Left renal cortex interstitium (tissue), 4 donors: ENCODE data around the gene SEPTIN6. TPM values are rescaled to one million over a fixed set of nuclear protein-coding genes. Genes with fewer than 3 reads are reported as not detected.

Experiments used
- DNase-seq, 4 donors: peaks; one replicate each; pipeline ENCODE4 v3.0.0-alpha.2; 2013; ENCODE audit warnings: low read depth in 4 of 4, low spot score in 2 of 4, missing footprints in 1 of 4
- polyA plus RNA-seq, 4 donors: library from polyadenylated mRNA; unstranded; fragments of 120-200 nt; gene quantifications; one replicate each; pipeline ENCODE4 v1.2.1, GENCODE V29; 2013; ENCODE audit not compliant: insufficient read length in 4 of 4

Gene SEPTIN6
- polyA plus RNA-seq = 10 to 100 TPM; 61.0 to 68.8 (median 63.8) TPM

GRCh38 chrX:119693040-119693995 is at the start of gene SEPTIN6:
TSS of gene SEPTIN6 (minus strand) at chrX:119693168. CDS start at chrX:119693105, 63 bp downstream.
- DNase-seq = no peak

DNA sequence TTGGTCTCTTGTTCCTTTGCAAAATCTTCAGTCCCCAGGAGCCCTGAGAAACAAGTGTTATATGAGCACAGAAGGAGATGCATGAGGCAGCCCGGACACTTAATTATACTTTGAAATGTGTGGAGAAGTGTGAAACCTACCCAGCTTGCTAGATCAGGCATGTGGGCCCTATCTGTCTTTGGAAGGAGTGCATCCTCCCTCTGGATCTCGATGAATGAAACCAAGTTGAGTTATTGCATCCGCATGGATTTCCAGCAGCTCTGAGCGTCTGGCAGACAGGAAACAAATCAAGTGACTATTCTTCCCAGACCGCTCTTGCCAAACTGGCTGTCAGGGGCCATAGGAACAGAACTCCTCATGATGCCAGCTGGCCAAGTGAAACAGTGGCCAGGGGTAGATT is 45.8 kb upstream of the SEPTIN6 start:
- DNase-seq = no peak

- no peak for DNase-seq
Measured at GRCh38 chrX:119736206-119736764, 43.3 kb upstream of the SEPTIN6 start.

GRCh38 chrX:119735467-119735866 is 42.5 kb upstream of the SEPTIN6 start:
- DNase-seq = no peak

GRCh38 chrX:119734897-119735339 is 42.0 kb upstream of the SEPTIN6 start:
- no peak for DNase-seq

DNA sequence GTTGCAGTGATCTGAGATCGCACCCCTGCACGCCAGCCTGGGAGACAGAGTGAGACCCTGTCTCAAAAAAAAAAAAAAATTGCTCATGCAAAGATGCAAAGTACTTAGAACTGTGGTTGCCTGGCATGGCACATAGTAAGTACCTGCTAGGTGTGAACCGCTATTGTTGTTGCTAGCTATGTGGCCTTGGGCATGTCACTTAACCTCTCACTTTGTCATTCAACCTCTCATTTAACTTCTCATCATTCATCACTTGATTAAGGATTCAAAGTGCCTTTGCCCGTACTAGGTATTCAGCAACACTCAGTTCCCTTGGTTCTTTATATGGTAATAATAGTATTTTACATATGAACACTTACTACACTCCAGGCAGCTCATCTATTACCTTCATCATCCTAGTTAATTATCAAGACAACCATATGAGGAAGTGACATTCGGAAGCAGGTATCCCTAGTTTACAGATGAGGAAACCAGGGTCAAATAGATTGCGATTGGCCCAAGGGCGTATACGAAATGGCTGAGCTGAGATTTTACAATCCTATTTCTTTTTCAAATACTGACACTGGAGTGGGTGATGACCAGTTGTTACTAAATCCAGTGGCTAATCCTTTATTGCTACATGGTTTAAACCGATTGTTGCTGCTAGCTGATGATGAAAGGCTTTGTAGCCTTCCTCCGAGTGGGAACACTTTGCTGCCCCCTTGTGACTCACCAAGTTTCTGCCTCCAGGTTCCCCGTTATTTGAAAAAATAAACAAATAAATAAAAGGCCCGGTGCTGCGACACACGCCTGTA is 36.6 kb upstream of the SEPTIN6 start:
- DNase-seq = no peak

- no peak for DNase-seq
Measured at GRCh38 chrX:119728487-119728886, 35.5 kb upstream of the SEPTIN6 start.

DNA sequence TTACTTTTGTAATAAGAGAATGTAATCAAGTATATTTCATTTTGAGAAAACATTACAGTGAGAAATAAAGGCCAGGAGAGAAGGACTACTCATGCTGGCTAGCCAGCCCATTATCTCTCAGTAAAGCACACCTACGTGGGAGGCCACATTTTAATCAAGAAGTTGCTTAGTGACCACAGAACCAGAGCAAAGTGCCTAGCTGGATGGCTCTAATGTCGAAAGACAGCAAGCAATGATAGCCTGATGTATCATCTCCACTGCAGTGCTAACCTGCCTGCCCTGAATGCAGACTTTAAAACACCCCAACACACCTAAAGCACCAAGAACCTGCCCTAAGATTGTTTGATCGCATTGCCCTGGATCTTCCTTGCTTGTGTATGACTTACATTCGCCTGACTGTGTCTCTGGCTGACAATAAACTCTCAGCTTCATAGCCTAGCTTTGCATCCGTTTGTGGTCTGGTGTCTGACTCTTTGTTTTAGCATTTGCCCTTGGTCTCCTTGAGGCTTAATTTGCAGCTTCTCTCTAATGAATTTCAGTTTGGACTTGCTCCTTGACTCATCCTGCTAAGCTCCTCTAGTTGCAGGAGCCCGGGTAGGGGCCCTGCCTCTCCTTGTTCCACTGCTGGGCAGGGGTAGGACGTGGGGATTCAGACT is 34.1 kb upstream of the SEPTIN6 start:
- DNase-seq = no peak

DNA sequence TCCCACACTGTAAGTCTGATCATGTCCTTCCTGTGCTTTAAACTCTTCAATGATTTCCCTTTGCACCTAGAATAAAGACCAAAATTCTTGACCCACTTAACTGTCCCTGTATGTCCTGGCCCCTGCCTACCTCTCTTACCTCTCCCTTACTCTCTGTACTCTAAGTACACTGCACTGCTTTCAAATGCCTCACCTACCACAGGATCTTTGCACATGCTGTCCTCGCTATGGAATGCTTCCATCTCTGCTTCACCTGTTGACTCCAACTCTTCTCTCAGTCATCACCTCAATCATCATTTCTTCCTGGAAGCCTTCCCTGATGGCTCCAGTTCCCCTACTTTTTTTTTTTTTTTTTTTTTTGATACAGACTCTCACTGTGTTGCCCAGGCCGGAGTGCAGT is 29.0 kb upstream of the SEPTIN6 start:
- DNase-seq = no peak

GRCh38 chrX:119721487-119721886 is 28.5 kb upstream of the SEPTIN6 start:
- DNase-seq = no peak

- no peak for DNase-seq
Measured at GRCh38 chrX:119709630-119710029, 16.7 kb upstream of the SEPTIN6 start.

DNA sequence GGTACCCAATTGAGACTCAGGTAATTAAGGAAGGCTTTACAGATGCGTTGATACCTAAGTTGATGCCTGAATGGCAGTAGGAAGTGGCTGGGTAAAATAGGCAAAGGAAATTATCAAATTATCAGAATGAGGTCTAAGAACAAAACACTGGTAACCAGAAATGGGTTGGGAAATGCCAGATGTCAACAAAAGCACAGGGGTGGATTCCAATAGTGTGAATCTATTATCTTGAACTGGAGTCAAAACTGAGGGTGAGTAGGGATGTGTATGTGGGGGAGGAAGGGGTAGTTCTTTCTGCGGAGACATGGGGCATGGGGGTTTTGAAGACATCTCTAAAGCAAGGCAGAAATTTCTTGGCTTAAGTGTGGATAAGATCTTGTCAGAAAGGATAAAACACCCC is 16.0 kb upstream of the SEPTIN6 start:
- no peak for DNase-seq

- no peak for DNase-seq
Measured at GRCh38 chrX:119706616-119707015, 13.6 kb upstream of the SEPTIN6 start.

DNA sequence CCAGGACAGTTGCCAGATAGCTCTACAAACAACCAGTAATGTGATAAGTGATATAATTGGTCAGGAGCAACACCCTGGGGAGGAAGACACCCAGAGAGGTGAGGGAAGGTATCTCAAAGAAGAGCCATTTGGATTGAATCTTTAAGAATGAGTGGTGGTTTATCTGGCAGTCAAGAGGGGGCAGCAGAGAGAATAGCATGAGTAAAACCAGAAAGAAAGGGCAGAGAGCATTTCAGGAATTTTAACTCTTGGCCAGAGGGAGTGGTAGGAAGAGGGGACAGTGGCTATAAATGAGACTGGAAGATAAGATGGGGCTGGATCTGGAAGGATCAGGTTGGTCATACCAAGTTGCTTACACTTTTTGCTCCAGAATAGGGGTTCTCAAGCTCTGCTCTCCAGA is 5.9 kb upstream of the SEPTIN6 start:
- no peak for DNase-seq

DNA sequence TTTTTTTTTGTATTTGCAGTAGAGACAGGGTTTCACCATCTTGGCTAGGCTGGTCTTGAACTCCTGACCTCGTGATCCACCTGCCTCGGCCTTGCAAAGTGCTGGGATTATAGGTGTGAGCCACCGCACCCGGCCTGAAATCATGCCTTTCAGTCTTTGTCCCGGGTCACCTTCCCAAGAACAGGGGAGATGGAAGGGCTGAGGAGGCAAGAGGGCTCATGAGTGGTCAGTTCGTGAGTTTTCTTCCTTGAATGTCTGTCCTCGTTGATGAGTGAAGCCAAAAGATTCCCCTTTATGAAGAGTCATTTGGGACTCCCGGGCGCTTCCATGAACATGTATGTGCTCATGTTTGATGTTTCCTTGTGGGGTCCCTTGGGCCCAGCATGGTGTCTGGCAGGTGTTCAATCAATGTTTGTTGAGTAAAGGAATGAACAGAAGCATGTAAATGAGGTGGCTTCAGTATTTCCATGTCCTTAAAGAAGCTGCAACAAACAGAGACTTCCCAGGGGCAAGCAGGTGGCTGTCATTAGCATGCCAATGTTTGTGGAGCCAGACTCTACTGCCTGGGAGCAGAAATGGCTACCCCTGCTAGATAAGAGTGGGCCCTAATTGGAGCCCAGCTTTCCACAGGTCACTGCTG is 3.4 kb upstream of the SEPTIN6 start:
- DNase-seq = no peak

DNA sequence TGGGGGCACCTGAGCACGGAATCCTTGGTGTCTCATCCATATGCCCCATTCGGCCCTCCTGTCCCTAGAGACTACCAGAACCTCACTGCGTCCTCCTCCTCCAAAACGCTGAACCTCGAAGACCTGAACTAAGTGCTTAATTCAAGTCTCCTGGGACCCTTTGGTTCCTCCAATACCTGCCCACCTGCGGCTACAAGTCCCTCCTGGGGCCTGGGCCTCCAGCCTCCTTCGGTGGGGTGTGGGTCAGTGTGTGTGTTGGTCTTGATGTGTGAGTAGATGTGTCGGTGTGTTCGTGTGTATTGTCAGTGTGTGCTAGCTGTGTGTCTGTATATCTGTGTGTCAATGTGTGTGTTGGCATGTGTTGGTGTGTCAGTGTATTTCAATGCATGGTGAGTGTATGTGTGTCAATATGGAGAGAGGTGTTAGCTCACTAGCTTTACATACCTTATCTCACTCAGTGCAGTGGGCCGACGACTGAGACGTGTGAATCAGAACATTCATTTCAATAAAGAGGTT is 2.6 kb upstream of the SEPTIN6 start:
- no peak for DNase-seq

DNA sequence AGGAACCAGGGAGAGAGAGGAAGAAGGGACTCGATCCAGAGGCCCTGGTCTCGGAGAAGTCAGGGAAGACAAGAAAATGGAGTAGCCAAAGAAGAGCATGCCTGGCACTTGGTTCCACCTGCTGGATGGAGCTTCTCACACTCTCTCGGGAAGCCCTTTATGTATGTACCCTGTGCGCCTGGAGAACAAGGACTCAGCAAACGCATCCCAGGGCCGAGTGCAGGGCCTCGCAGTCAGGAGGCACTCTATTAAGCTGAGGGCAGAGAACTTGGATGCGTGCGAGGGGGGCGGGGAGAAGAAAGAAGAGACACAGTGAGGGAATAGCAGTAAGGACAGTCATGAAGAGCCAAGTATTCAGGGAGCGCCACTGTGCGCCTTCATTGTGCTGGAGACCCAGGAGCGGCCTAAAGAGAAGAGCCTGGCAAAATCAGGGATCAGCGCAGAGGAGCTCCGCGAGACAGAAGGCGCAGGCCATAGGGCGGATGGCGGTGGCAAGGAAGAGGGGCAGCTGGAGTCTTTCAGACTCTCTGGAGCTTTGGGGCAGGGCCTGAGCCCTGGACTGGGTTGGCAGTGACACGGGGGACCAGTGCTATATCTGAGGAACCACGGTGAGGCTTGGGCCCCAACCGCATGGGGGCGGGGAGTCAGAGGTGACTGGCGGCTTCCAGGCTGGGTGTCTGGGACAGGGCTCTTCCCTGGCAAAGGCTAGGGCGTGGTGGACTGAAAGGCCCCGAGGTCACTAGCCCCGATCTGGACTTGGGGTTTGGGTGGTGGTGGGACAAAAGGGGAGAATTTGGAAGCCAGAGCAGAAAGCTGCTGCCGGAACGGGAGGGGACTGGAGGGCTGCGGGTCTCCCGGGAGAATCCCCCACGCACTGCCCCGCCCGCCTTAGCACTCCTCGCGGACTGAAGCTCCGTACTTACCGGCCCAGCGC is 1.9 kb upstream of the SEPTIN6 start:
- no peak for DNase-seq

DNA sequence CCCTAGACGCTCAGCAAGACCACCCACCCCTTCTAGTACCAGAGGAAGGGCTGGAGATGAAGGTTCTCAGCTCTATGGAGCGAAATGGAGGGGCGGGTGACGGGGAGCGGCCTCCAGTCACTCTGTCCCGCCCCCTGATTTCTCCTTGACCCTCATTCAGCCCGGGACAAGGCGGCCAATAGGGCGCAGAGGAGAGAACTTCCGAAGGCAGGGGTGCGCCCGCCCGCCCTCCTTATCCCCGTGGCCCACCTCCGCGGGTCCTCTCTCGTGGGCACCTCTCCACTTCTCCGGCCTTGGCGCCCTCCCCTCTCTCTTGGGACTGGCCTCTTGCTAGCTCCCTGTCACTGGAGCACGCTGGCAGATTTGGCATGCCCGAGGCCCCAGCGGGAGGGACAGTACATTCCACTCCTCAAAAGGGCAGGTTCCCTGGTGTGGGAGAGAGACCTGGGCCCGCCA is 1.1 kb upstream of the SEPTIN6 start:
- DNase-seq = no peak
